Activated T-cell treated with anti-CD3 and anti-CD28 coated beads for 1 hour (primary cell): ENCODE data around the gene C16orf54.
"Not testable (repeated sequence)": the region's sequence is repeated elsewhere in the genome, so short reads cannot be mapped to it uniquely, and the experiment has no call there.

Experiments used
- DNase-seq: peaks from one replicate; pipeline ENCODE4 v3.0.0-alpha.2; 2020; ENCODE audit warnings: low read depth

C16orf54 gene

DNA sequence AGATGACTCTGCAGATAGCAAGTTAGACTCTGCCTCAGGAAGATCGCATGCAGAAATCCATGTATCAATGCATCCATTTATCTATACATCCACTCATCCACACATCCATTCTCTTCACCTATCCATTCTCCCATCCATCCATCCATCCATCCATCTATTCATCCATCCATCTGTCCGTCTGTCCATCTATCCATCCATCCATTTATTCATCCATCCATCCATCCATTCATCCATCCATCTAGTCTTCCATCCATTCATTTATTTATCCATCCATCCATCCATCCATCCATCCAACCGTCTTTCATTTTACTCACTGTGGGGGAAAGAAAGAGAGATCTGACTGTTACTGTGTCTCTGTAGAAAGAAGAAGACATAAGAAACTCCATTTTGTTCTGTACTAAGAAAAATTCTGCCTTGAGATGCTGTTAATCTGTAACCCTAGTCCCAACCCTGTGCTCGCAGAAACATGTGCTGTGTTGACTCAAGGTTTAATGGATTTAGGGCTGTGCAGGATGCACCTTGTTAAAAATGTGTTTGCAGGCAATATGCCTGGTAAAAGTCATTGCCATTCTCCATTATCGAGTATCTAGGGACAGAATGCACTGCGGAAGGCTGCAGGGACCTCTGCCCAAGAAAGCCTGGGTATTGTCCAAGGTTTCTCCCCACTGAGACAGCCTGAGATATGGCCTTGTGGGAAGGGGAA, 5.7 kb downstream of the C16orf54 start:
- not testable (repeated sequence) for DNase-seq

DNA sequence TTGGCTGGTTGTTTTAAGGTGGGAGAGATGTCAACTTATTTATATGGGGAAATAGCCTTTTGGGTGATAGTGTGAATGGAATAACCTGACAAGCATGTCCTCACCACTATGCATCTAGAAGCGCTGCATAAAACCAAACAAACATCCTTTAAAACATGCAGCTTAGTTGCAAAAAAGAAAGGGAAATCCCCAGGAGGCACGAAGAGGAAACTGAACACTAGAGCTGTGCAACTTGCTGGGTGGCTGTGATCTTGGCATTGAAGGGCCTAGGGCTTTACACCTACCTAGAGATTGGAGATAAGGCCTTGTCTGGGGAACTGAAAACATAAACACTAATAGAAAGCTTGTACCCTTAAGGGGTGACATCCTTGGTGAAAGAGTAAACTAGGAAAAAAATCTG, 7.3 kb downstream of the C16orf54 start:
- DNase-seq, result no peak

DNA sequence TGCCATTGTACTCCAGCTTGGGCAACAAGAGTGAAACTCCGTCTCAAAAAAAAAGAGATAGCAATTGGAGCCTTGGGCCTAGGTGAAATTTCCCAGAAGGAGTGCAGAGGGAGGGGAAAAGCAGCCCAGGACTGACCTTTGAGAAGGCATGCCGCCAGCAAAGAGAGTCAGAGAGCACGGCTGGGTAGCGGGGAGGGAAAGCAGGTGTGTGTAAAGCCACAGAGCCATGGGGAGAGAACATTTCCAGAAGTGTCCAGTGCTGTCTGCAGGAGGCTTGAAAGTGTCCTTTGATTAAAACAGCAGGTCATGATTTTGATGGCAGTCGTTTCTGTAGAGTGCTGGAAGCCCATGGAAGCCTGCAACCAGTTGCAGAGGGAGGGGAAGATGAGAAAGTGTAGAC, 8.1 kb downstream of the C16orf54 start:
- no peak for DNase-seq

DNA sequence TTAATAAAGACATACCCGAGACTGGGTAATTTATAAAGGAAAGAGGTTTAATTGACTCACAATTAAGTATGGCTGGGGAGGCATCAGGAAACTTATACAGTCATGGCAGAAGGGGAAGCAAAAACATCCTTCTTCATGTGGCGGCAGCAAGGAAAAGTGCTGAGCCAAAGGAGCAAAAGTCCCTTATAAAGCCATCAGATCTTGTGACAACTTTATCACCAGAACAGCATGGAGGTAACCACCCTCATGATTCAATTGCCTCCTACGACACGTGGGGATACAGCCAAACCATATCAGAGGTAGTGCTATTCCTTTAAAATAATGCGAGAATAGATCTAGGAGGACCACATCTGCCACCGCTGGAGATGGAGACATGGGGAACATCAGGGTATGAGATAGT, 9.0 kb downstream of the C16orf54 start:
- no peak for DNase-seq

DNA sequence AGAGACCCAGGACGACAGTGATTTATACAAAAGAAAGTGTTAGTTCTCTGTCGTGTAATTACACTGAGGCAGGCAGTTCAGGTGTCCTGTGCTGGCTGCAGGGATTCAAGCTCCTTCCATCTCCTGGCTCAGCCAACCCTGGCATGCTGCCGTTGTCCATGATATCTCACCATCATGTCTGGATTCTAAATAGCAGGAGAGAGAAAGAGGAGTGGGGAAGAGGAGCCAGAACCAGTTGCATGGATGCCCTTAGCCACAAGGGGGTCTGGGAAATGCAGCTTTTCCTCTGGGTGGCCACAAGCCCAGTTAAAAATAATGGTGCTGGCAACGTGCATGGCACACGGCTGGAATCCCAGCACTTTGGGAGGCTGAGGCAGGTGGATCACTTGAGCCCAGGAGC, 9.7 kb downstream of the C16orf54 start:
- DNase-seq, result no peak

DNA sequence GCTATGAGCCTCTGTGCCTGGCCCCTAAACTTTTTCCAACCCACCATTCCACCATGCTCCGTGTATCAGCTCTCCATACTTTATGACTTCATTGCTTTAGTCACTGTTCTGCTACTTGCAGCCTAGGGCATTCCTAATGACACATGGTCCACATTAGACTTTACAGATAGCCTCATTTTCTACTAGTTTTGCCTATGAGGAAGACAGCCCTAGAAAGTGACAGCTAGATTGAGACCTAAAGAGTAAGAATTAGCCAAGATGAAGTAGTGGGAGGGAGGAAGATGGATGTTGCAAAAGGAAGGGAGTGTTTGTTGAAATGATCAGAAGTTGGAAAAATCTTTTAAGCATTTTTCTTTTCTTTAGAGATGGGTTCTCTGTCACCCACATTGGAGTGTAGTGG, 11.0 kb downstream of the C16orf54 start:
- DNase-seq, result no peak

DNA sequence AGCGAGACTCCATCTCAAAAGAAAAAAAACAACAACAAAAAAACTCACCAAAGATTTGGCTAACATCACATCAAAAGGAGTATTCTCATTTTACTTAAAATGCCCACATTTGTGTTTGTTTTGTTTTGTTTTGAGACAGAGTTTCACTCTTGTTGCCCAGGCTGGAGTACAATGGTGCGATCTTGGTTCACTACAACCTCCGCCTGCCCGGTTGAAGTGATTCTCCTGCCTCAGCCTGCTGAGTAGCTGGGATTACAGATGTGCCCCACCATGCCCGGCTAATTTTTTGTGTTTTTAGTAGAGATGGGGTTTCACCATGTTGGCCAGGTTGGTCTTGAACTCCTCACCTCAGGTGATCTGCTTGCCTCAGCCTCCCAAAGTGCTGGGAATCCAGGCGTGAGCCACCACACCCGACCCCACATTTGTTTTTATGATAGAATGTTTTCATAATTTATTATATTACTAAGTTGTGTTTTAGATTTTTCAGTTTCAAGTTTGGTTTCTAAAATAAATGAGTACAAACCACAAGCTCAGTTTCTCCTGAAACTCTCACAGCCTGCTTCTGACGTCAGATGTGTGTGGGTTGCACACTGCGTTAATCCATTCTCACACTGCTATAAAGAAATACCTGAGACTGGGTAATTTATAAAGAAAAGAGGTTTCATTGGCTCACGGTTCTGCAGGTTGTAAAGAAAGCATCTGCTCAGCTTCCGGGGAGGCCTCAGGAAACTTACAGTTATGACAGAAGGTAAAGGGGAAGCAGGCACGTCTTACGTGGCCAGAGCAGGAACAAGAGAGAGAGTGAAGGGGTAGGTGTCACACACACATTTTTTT, 13.8 kb downstream of the C16orf54 start:
- not testable (repeated sequence) for DNase-seq

DNA sequence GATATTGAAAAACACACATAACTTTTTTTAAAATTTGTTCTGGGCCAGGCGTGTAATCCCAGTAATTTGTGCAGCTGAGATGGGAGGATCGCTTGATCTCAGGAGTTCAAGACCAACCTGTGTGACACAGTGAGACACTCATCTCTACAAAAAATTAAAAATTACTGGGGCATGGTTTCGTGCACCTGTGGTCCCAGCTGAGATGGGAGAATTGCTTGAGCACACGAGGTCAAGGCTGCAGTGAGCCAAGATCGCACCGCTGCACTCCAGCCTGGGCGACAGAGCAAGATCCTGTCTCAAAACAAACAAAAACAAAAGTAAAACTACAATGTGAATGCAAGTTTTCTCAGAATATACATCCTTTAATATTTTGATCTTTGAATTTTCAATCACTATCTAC, 15.1 kb downstream of the C16orf54 start:
- DNase-seq, result no peak

DNA sequence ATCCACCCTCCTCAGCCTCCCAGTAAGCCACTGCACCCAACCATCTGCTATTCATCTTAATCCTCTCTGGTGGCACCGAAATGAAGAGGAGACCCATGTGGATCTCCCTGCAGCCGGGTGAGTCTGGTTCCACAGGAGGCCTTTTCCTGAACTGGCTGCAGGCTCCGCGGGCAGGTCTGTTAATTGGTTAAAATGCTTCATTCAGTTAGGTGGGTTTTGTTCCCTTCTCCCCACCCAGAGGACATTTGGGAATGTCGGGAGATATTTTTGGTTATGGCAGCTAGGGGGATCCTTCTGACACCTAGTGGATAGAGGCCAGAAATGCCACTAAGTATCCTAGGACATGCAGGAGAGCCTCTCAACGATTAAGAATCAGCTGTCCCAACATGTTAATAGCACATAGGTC, 16.7 kb downstream of the C16orf54 start:
- no peak for DNase-seq

DNA sequence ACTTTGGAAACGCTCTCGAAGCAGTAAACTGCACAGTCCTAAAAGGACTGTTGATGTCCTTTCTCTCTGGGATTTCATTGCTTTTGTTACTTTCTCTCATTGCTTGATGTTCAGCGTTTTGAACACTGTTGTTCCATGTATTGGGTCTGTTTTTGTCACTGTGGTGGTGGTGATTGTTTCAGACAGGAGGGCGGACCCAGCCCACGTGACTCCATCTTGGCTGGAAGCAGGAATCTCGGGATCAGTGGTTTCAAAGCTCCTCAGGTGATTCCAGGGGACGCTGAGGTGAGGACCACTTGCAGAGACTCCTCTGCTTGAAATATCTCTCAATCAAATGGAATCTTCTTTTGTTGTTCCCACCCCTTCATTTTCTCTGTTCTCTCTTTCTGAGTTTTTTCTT, 18.3 kb downstream of the C16orf54 start:
- DNase-seq, result no peak

DNA sequence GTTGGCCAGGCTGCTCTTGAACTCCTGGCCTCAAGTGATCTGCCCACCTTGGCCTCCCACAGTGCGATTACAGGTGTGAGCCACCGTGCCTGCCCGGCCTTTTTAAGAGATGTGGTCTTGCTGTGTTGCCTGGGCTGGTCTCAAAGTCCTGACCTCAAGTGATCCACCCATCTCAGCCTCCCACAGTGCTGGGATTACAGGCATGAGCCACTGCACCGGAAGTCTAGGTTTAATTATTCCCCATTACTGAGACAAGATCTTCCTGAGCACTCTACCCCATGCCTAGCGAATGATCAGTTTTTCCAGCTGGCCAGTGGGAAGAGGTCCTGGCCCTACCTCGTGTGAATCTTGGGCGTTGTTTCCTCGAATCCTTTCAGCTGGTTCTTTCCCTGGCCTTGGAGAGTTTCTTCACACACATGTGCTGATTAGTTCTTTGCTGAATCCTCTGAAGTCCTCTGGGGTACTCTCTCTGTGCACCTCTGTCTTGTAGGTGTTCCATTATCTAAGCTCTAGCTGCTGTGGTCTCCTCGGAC, 18.9 kb downstream of the C16orf54 start:
- no peak for DNase-seq

DNA sequence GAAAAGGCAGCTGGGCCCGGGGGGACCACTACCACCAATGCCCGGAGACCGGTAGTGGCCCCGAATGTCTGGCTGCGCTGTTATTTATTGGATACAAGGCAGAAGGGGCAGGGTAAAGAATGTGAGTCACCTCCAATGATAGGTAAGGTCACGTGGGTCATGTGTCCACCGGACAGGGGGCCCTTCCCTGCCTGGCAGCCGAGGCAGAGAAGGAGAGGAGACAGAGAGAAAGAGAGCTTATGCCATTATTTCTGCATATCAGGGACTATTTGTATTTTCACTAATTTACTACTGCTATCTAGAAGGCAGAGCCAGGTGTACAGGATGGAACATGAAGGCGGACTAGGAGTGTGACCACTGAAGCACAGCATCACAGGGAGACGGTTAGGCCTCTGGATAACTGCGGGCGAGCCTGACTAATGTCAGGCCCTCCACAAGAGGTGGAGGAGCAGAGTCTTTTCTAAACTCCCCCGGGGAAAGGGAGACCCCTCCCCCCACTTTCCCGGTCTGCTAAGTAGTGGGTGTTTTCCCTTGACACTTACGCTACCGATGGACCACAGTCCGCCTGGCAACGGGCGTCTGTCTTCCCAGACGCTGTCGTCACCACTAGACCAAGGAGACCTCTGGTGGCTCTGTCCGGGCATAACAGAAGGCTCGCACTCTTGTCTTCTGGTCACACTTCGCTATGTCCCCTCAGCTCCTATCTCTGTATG, 24.5 kb downstream of the C16orf54 start:
- not testable (repeated sequence) for DNase-seq

DNA sequence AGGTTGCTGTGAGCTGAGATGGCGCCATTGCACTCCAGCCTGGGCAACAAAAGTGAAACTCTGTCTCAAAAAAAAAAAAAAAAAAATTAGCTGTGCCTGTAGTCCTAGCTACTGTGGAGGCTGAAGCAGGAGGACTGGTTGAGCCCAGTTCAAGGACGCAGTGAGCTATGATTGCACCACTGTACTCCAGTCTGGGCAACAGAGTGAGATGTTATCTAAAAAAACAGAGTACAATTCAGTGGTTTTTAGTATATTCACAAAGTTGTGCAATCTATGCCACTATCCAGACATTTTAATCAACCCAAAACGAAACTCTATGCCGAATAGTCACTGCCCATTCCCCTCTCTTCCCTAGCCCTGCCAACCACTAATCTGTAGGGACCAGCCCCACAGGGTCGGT, 25.1 kb downstream of the C16orf54 start:
- no peak for DNase-seq

DNA sequence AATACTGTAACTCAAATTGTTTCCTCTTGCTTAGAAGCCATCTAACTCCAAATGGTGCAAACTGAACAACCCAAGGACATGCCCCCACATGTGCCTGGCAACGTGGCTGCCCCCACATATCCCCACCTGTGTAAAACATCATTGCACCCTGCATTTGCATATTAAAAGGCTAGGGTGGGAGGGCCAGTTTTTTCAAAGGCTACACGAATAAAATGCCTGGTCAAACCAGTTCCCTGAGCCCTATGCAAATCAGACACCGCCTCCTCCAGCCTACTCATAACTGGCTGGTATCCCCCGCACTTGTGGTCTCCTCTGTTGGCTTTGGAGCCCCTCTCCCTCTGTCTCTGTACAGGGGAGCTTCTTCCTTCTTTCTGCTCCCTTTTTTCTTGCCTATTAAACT, 26.7 kb downstream of the C16orf54 start:
- no peak for DNase-seq

DNA sequence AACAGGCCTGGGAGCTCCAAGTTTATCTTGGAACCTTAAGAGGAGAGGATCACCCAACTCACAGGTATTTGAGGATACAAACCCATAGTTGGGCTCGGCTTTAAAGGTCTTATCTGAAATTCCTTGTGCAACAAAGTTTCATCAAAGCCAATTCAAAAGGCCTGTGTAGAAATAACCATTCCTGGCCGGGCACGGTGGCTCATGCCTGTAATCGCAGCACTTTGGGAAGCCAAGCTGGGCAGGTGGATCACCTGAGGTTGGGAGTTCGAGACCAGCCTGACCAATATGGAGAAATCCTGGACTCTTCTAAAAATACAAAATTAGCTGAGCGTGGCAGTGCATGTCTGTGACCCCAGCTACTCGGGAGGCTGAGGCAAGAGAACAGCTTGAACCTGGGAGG, 28.7 kb downstream of the C16orf54 start:
- DNase-seq, result no peak

DNA sequence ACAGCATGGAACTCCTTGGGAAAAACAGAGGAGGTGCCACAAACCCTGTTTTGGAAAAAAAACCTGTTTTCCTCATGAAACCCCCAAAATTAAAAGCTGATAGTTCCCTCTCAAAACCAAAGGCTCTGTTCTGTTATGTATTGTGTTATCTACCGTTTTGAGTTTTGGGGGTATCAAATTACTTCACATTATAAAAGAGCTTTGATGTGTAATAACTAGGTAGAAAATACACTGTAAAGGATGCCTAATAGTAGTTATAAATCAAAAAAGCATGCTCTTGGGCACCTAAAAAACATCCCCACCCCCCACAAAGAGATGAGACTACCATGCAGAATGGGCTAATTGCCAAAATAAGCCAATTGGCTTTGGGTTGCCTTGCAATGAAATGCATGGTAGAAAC, 30.8 kb downstream of the C16orf54 start:
- DNase-seq, result no peak

DNA sequence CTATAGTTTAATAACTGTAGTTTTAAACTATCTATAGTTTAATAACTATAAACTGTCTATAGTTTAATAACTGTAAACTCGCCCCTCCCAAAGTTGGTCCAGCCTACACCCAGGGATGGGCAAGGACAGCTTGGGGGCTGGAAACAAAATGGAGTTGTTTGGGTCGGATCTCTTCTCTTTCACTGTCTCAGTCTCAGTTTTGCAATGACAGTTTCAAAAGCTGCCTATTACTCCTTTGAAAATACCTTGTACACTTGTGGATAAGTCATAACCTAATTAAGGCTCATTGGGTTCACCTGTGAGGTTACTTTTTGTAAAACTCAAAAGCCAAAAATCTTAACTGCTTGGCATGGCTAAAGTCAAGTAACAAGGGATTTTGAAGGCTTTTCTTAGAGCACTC, 31.4 kb downstream of the C16orf54 start:
- DNase-seq, result no peak

DNA sequence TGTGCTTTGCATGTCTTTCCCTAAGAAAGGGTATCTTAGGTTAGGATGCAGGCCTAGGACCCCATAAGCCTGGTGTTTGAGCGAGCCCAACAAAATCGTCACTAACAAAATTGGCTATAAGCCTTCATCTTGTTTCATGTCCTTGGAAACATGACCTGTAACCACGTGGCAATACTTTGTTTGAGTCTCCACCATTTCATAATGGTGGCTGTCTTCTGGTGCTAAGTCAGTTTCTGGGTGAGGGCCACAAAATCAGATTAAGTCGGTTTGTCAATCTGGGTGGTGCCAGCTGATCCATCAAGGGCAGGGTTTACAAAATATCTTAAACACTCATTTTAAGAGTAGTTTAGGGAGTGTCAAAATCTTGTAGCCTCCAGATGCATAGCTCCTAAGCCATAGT, 33.0 kb downstream of the C16orf54 start:
- DNase-seq, result no peak

DNA sequence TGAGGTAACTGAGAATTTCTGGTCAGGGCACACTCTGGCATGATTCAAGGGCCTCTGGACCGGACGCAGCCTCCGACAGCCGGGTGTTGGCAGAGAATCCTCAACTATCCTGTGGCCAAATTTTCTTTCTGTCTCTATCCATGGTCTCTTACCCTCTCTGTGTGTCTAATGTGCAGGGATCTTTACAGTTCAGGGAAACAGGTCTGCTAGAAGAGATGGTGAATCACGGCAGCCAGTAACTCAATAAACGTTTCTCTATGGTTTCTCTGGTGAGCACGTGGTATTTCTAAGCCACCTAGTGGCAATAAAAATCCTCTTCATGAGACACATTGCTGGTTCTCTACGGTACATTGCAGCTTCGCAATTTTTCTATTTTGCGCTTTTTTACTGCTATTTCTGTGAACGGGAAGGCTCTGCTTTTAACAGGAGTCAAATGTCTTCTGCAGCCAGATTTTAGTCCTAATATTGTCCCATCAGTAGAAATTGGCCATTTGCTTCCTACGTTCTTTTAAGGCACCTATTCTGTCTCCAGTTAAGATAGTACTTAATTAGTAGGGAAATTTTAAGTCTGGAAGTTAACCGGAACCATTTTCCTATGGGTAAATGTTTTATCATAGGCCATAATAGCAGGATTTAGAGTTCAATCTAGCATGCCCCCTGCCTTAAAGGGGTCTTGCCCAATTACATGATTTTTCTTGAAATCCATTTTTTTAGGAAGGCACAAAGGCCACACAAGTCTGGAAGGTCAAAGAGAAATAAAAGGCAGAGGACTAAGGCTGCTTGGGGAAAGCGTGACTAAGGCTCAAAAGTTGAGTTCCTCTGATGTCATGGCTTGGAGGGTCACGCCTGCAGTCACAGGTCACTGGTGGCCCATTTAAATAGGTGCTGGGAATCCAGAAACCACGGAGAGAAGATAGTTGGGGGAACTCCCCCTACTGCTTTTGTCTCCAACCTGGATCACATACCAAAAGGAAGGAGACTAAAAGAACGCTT, 35.3 kb downstream of the C16orf54 start:
- no peak for DNase-seq

DNA sequence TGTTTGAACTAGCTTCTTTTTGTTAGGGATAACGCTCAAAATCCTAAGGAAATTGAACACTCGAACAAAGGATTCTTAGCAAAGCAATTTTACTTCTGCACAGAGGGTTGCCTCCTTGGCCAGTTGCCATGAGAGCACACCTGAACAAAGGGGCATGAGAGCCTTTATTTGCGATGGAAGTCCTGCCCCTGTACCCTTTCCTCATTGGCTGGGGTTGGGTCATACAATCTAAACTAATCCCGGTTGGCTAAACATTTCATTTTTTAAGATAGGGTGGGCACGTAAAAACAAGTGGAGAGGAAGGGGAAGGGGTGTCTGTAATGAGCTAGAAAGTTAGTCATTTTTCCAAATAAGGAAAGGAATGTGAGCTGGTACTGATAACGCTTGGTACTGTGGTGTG, 36.1 kb downstream of the C16orf54 start:
- DNase-seq, result not testable (repeated sequence)

DNA sequence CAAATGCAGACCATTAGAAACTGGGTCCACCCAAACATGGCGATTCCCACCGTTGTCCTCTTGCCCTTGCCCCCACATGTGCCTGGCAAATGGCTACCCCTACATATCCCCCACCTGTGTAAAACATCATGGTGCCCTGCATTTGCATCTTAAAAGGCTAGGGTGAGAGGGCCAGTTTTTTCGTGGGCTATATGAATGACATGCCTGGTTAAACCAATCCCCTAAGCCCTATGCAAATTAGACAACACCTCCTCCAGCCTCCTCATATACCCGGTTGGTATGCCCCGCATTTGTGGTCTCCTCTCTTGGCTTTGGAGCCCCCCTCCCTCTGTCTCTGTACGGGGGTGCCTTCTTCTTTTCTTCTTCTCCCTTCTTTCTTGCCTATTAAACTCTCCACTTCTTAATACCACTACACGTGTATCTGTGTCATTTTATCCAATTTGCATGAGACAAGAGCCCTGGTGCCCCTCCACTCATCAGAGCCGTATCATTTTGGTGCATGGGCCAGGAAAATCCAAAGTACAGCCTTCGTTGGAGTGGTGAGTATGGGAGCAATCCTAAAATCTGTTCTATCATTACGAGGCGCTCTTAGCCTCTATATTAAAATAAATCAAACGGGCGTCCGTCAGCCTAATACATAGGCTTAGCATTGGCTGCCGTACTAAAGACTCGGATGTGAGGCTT, 36.7 kb downstream of the C16orf54 start:
- DNase-seq, result no peak
